CD4-positive, alpha-beta memory T cell (primary cell): ENCODE data around the gene FBXL17. TPM values are rescaled to one million over a fixed set of nuclear protein-coding genes. Genes with fewer than 3 reads are reported as not detected.

Experiments
- CTCF ChIA-PET: fragments of 350-600 bp; sonication (Branson Sonifier 250); formaldehyde crosslinking; loops from one replicate; lab custom pipeline; 2021; ENCODE audit warnings: inconsistent platforms; ENCODE audit not compliant: partially characterized antibody; lab: Charles Lee
- POLR2A ChIA-PET: fragments of 350-600 bp; sonication (Branson Sonifier 250); formaldehyde crosslinking; loops from one replicate; lab custom pipeline; 2021; ENCODE audit not compliant: partially characterized antibody; lab: Charles Lee
- DNase-seq, 5 donors: peaks; one replicate each; pipeline versions ENCODE4 v3.0.0 to v3.0.0-alpha.2; 2020 to 2022; ENCODE audit warnings: mixed read lengths in 1 of 5
- H3K27ac ChIP-seq: one replicate; pipeline ENCODE4 v1.7.0; 2013; ENCODE audit warnings: low read depth, low read length
- H3K27me3 ChIP-seq: 2 replicates; pipeline ENCODE4 v1.7.0; 2013; ENCODE audit warnings: mild to moderate bottlenecking, low read length, moderate library complexity; ENCODE audit not compliant: insufficient read depth
- H3K36me3 ChIP-seq: 2 replicates; pipeline ENCODE4 v1.7.0; 2013; ENCODE audit warnings: mild to moderate bottlenecking, low read length, moderate library complexity; ENCODE audit not compliant: insufficient read depth
- H3K4me1 ChIP-seq: 2 replicates; pipeline ENCODE4 v1.7.0; 2013; ENCODE audit warnings: mild to moderate bottlenecking, low read length, moderate library complexity; ENCODE audit not compliant: insufficient read depth
- H3K4me3 ChIP-seq, 2 donors: one replicate each; pipeline ENCODE4 v1.7.0; 2013; ENCODE audit warnings: low read length in 2 of 2, mild to moderate bottlenecking in 1 of 2
- H3K9me3 ChIP-seq, 2 donors: one replicate each; pipeline ENCODE4 v1.7.0; 2013; ENCODE audit warnings: low read length in 2 of 2, control low read depth in 1 of 2; ENCODE audit not compliant: control insufficient read depth in 1 of 2
- H3K27ac Mint-ChIP-seq, 7 donors: one replicate each; pipeline ENCODE4 v1.8.0; 2020 to 2021; ENCODE audit warnings: mixed read lengths in 7 of 7, mild to moderate bottlenecking in 6 of 7, inconsistent platforms in 3 of 7, moderate library complexity in 3 of 7
- H3K27me3 Mint-ChIP-seq, 2 donors: one replicate each; pipeline ENCODE4 v1.8.0; 2020 to 2021; ENCODE audit warnings: mixed read lengths in 2 of 2
- H3K36me3 Mint-ChIP-seq, 2 donors: one replicate each; pipeline ENCODE4 v1.8.0; 2020 to 2021; ENCODE audit warnings: mixed read lengths in 2 of 2, inconsistent platforms in 1 of 2, mild to moderate bottlenecking in 1 of 2
- H3K4me1 Mint-ChIP-seq, 4 donors: one replicate each; pipeline ENCODE4 v1.8.0; 2020 to 2021; ENCODE audit warnings: mixed read lengths in 4 of 4, mild to moderate bottlenecking in 1 of 4
- H3K4me3 Mint-ChIP-seq, 8 donors: one replicate each; pipeline ENCODE4 v1.8.0; 2020 to 2021; ENCODE audit warnings: mixed read lengths in 8 of 8, mild to moderate bottlenecking in 7 of 8, moderate library complexity in 6 of 8, inconsistent platforms in 3 of 8
- H3K9me3 Mint-ChIP-seq, 8 donors: one replicate each; pipeline ENCODE4 v1.8.0; 2020 to 2021; ENCODE audit warnings: mixed read lengths in 8 of 8, mild to moderate bottlenecking in 5 of 8, inconsistent platforms in 3 of 8, moderate library complexity in 1 of 8
- intact Hi-C: fragments of 100-400 bp; cut with micrococcal nuclease; formaldehyde crosslinking; loops from one replicate; pipeline ENCODE4 v1.15.1; 2023
- polyA plus RNA-seq, 2 donors: library from polyadenylated mRNA; unstranded; fragments of 300-500 nt; fragmentation: Illumina TruSeq; gene quantifications; one replicate each; pipeline ENCODE4 v1.2.3, GENCODE V29; 2021
- total RNA-seq, 2 experiments: library from RNA; stranded (reverse); gene quantifications; one replicate each; pipeline ENCODE4 v1.2.3, GENCODE V29; 2021

Gene FBXL17
- total and polyA plus RNA-seq, 4 experiments from 2014 or later: 7.1 to 27.5 (median 16.8) TPM

DNA sequence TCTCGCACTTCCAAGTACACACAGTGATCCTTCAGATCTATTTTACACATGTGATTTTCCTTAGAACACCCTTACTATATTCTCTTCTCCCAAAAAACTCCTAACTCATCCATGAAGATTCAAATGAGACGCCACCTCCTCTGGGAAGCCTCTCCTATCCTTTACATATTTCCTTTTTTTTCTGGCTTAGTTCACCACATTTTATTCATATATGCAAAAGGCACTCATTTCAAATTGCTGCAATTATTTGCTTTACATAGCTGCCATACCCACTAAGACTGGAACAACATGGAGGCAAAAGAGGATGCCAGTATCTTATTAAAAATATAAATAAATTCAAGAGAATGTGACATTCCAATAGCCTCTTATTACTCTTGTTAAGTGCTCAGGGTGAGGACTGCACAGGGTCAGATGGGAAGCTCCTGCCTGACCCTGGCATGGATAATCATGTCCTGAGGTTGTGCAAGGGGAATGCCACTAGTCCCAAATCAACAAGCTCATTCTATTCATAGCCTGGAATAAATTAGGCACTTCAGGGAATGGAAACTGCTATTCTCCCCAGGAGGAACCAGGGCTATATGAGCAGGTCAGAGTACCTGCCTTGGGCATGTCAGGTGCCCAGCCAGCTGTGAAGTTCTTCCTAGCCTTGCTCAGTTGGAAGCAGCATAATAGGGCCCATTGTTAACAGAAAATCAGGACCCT, 262.9 kb downstream of the FBXL17 start:
- Mint-ChIP-seq H3K4me3 (no peak overlapping the region), H3K27me3 (no peaks in the 10 kb centered on the region), H3K4me1 (peaks cover 0 to 1% (median 0%) of the 10 kb centered on the region in 4 donors), H3K36me3 (peaks cover 8 to 27% of the 10 kb centered on the region in 2 donors), H3K9me3 (peaks cover 0 to 3% (median 0%) of the 10 kb centered on the region in 8 donors), H3K27ac (no peak overlapping the region)
- H3K27me3 ChIP-seq: no peaks in the 10 kb centered on the region
- POLR2A ChIA-PET: no interaction called here
- no peak overlapping the region for H3K27ac ChIP-seq
- H3K36me3 ChIP-seq: no peaks in the 10 kb centered on the region
- H3K4me3 ChIP-seq: no peak overlapping the region
- no peaks in the 10 kb centered on the region for H3K4me1 ChIP-seq
- CTCF ChIA-PET: no interaction called here
- DNase-seq: no peak
- H3K9me3 ChIP-seq: no peaks in the 10 kb centered on the region
- intact Hi-C loops: no loop called here

DNA sequence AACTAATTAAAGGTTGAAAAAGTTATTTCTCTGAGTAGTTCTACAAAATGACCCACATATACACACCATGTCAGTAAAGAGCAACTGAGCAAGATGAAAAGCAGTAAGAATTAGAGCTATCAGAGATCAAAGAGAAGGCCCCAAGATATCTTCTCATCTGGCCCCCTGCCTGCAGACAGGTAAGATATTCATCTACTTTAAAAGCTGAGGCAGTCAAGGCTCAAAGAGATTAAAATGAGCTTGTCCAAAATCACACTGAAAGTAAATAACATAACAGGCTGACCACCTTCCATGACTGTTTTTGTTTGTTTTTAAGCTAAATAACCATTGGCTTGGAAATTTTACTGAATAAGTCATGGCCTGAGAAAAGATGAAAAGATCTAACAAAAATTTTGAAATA, 266.2 kb downstream of the FBXL17 start:
- H3K4me1 ChIP-seq: no peaks in the 10 kb centered on the region
- ChIA-PET POLR2A (no interaction called here), CTCF (no interaction called here)
- Mint-ChIP-seq H3K4me1 (peaks cover 0 to 3% (median under 1%) of the 10 kb centered on the region in 4 donors), H3K9me3 (peaks cover 0 to 10% (median 1%) of the 10 kb centered on the region in 8 donors), H3K4me3 (no peak overlapping the region), H3K27ac (no peak overlapping the region), H3K36me3 (peaks cover 9 to 41% of the 10 kb centered on the region in 2 donors), H3K27me3 (no peaks in the 10 kb centered on the region)
- H3K27me3 ChIP-seq: no peaks in the 10 kb centered on the region
- intact Hi-C loops: no loop called here
- H3K36me3 ChIP-seq: no peaks in the 10 kb centered on the region
- no peak overlapping the region for H3K27ac ChIP-seq
- no peak overlapping the region for H3K4me3 ChIP-seq
- H3K9me3 ChIP-seq: no peaks in the 10 kb centered on the region
- DNase-seq: no peak

DNA sequence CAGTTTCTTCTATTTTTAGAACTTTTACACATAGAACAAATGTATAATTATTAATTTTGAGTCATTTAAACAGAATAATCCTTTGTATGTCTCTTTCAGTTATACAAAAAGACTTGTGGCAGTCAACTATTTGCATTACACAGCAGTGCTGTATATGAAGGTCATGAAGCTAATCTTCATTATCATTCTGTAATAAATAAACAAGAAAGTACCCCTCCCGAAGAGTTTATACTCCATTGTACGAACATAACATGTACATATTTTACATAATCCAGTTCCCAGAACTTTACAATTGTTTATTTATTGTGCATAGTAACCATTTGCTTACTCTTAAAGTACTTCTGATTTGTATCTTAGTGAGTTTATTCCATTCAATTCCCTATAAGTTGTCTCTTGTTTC, 267.9 kb downstream of the FBXL17 start:
- H3K27me3 Mint-ChIP-seq: no peaks in the 10 kb centered on the region
- CTCF ChIA-PET: no interaction called here
- Histone ChIP-seq H3K9me3 (no peaks in the 10 kb centered on the region), H3K4me1 (no peaks in the 10 kb centered on the region), H3K36me3 (no peaks in the 10 kb centered on the region), H3K27ac (no peak overlapping the region), H3K27me3 (no peaks in the 10 kb centered on the region), H3K4me3 (no peak overlapping the region)
- H3K27ac Mint-ChIP-seq: no peak overlapping the region
- DNase-seq: no peak
- H3K4me1 Mint-ChIP-seq: peaks cover 0 to 3% (median under 1%) of the 10 kb centered on the region in 4 donors
- intact Hi-C loops: no loop called here
- peaks cover 11 to 35% of the 10 kb centered on the region in 2 donors for H3K36me3 Mint-ChIP-seq
- H3K4me3 Mint-ChIP-seq: no peak overlapping the region
- POLR2A ChIA-PET: no interaction called here
- H3K9me3 Mint-ChIP-seq: peaks cover 0 to 10% (median 1%) of the 10 kb centered on the region in 8 donors

DNA sequence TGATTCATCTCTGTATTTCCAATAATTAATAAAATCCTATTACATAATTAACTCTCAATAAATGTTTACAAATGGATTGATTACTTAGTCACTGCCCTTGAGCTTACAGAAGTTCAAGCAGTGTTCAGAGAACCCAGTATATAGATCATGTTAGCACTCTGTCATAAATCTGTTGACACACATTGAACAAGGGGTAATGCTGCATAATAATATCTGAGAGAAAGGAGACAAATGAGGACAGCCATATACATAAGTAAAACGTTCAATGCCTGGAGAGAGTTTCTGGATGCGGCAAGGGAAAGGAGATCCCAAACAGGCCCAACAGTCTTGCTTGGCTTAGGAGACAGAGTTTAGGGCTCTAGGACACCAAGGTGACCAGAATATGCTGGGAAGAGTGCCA, 270.2 kb downstream of the FBXL17 start:
- Mint-ChIP-seq H3K36me3 (peaks cover 15 to 33% of the 10 kb centered on the region in 2 donors), H3K27me3 (no peaks in the 10 kb centered on the region), H3K4me3 (no peak overlapping the region), H3K27ac (no peak overlapping the region), H3K9me3 (peaks cover 0 to 12% (median 1%) of the 10 kb centered on the region in 8 donors), H3K4me1 (peaks cover 0 to 5% (median 1%) of the 10 kb centered on the region in 4 donors)
- intact Hi-C loops: no loop called here
- DNase-seq: no peak
- no peaks in the 10 kb centered on the region for H3K36me3 ChIP-seq
- ChIA-PET POLR2A (no interaction called here), CTCF (no interaction called here)
- H3K27ac ChIP-seq: no peak overlapping the region
- no peaks in the 10 kb centered on the region for H3K9me3 ChIP-seq
- no peaks in the 10 kb centered on the region for H3K27me3 ChIP-seq
- no peak overlapping the region for H3K4me3 ChIP-seq
- no peaks in the 10 kb centered on the region for H3K4me1 ChIP-seq

GRCh38 chr5:108109059-108109458, 272.8 kb downstream of the FBXL17 start:
- Mint-ChIP-seq H3K9me3 (peaks cover 0 to 9% (median under 1%) of the 10 kb centered on the region in 8 donors), H3K27me3 (no peaks in the 10 kb centered on the region), H3K36me3 (peaks cover 19 to 32% of the 10 kb centered on the region in 2 donors), H3K27ac (peak overlapping the region in 1 of 7 donors; percentile 65), H3K4me3 (no peak overlapping the region), H3K4me1 (peaks cover 0 to 5% (median under 1%) of the 10 kb centered on the region in 4 donors)
- POLR2A ChIA-PET: no interaction called here
- CTCF ChIA-PET: no interaction called here
- intact Hi-C loops: no loop called here
- H3K27ac ChIP-seq: no peak overlapping the region
- no peak for DNase-seq
- H3K4me1 ChIP-seq: no peaks in the 10 kb centered on the region
- H3K9me3 ChIP-seq: no peaks in the 10 kb centered on the region
- no peaks in the 10 kb centered on the region for H3K27me3 ChIP-seq
- H3K36me3 ChIP-seq: no peaks in the 10 kb centered on the region
- H3K4me3 ChIP-seq: no peak overlapping the region

GRCh38 chr5:108104448-108104847, 277.4 kb downstream of the FBXL17 start:
- H3K27ac ChIP-seq: no peak overlapping the region
- H3K27me3 ChIP-seq: no peaks in the 10 kb centered on the region
- DNase-seq: no peak
- Mint-ChIP-seq H3K4me1 (peaks cover 0 to 4% (median 2%) of the 10 kb centered on the region in 4 donors), H3K27me3 (no peaks in the 10 kb centered on the region), H3K4me3 (no peak overlapping the region), H3K27ac (no peak overlapping the region), H3K36me3 (peaks cover 15 to 18% of the 10 kb centered on the region in 2 donors), H3K9me3 (peaks cover 0 to 2% (median 0%) of the 10 kb centered on the region in 8 donors)
- POLR2A ChIA-PET: no interaction called here
- H3K4me1 ChIP-seq: no peaks in the 10 kb centered on the region
- no peak overlapping the region for H3K4me3 ChIP-seq
- H3K36me3 ChIP-seq: no peaks in the 10 kb centered on the region
- intact Hi-C loops: no loop called here
- CTCF ChIA-PET: no interaction called here
- H3K9me3 ChIP-seq: no peaks in the 10 kb centered on the region

GRCh38 chr5:108102463-108102862, 279.4 kb downstream of the FBXL17 start:
- Histone ChIP-seq H3K9me3 (no peaks in the 10 kb centered on the region), H3K4me3 (no peak overlapping the region), H3K4me1 (no peaks in the 10 kb centered on the region), H3K27me3 (no peaks in the 10 kb centered on the region), H3K27ac (no peak overlapping the region), H3K36me3 (no peaks in the 10 kb centered on the region)
- intact Hi-C loops: no loop called here
- no peaks in the 10 kb centered on the region for H3K9me3 Mint-ChIP-seq
- CTCF ChIA-PET: no interaction called here
- H3K27ac Mint-ChIP-seq: no peak overlapping the region
- H3K36me3 Mint-ChIP-seq: peaks cover 11 to 13% of the 10 kb centered on the region in 2 donors
- H3K4me3 Mint-ChIP-seq: no peak overlapping the region
- POLR2A ChIA-PET: no interaction called here
- H3K4me1 Mint-ChIP-seq: peaks cover 0 to 2% (median under 1%) of the 10 kb centered on the region in 4 donors
- DNase-seq: no peak
- H3K27me3 Mint-ChIP-seq: no peaks in the 10 kb centered on the region
